Right lobe of liver (tissue), 6 donors: ENCODE measurements around the gene TNRC6C. TPM values are rescaled to one million over a fixed set of nuclear protein-coding genes. Genes with fewer than 3 reads are reported as not detected.
"Not testable (repeated sequence)": the region's sequence is repeated elsewhere in the genome, so short reads cannot be mapped to it uniquely, and the experiment has no call there.

Experiments
- ATAC-seq, 4 donors: fragments of 200-7000 bp; cut with Tn5 transposase; one replicate each; pipeline ENCODE4 v1.9.1; 2020; ENCODE audit warnings: mild to moderate bottlenecking in 4 of 4, moderate library complexity in 4 of 4
- DNase-seq, 3 donors: peaks; one replicate each; pipeline ENCODE4 v3.0.0-alpha.2; 2020
- H3K27ac ChIP-seq, 3 donors: fragments of 200-600 bp; one replicate each; pipeline ENCODE4 v1.8.0; 2022
- H3K27me3 ChIP-seq, 2 donors: fragments of 200-600 bp; one replicate each; pipeline ENCODE4 v1.8.0; 2022
- H3K36me3 ChIP-seq, 4 donors: fragments of 200-600 bp; sonication (generic) in 1 of 4; one replicate each; pipeline versions ENCODE4 v1.5.1 to v1.8.0; 2017 to 2022; ENCODE audit warnings: control low read depth in 1 of 4
- H3K4me1 ChIP-seq, 4 donors: fragments of 200-600 bp; sonication (generic) in 1 of 4; one replicate each; pipeline versions ENCODE4 v1.5.1 to v1.8.0; 2017 to 2022; ENCODE audit warnings: control low read depth in 1 of 4
- H3K4me3 ChIP-seq, 3 donors: fragments of 200-600 bp; one replicate each; pipeline ENCODE4 v1.8.0; 2022
- H3K9me3 ChIP-seq, 4 donors: fragments of 200-600 bp; sonication (generic) in 1 of 4; one replicate each; pipeline versions ENCODE4 v1.5.1 to v1.8.0; 2017 to 2022; ENCODE audit warnings: control low read depth in 1 of 4
- CTCF ChIP-seq, 4 donors: fragments of 200-600 bp in 3 of 4; fragments of 450-650 bp in 1 of 4; IDR thresholded peaks; one replicate each; pipeline versions ENCODE4 v1.5.1 to v1.8.0; 2016 to 2022; ENCODE audit warnings: antibody characterized with exemption in 4 of 4, mild to moderate bottlenecking in 2 of 4
- POLR2A ChIP-seq: fragments of 450-650 bp; IDR thresholded peaks from one replicate; pipeline ENCODE4 v1.6.1; 2017; ENCODE audit warnings: antibody characterized with exemption, mild to moderate bottlenecking
- WGBS: methylation state at CpG from one replicate; pipeline ENCODE4 v1.1.6; 2018; ENCODE audit warnings: low coverage, low lambda C conversion rate; ENCODE audit not compliant: insufficient coverage; ENCODE audit errors: missing lambda C conversion rate; 5-methylcytosine and 5-hydroxymethylcytosine counted together
- intact Hi-C, 2 donors: fragments of 100-400 bp; cut with DNase I; formaldehyde crosslinking; loops; one replicate each; pipeline versions ENCODE4 v1.11.2 to v1.14.1; 2022
- total RNA-seq, 6 experiments: library from RNA; depleted of rRNA in 2 of 6; stranded (reverse); fragments of >200 nt in 2 of 6; fragmentation: NEBNext Ultra II Directional in 3 of 6; extraction: Animal tissue kit (Norgen Biotek cat#: 25700) in 3 of 6; gene quantifications; one replicate each; pipeline versions ENCODE4 v1.1.0 to v1.2.4, GENCODE V29; 2016 to 2023
- donor health status: DM: no; HTN: yes; CAD: no.
- donor health status: DM: no; HTN: no; CAD: no.
- donor health status: DM: no; HTN: no; CAD: no.
- donor health status: DM: no; HTN: yes; CAD: no.
- donor health status: DM: no; HTN: yes; CAD: no.

TNRC6C gene
- total RNA-seq, 6 experiments from 2014 or later, result 1.9 to 10.6 (median 7.7) TPM

DNA sequence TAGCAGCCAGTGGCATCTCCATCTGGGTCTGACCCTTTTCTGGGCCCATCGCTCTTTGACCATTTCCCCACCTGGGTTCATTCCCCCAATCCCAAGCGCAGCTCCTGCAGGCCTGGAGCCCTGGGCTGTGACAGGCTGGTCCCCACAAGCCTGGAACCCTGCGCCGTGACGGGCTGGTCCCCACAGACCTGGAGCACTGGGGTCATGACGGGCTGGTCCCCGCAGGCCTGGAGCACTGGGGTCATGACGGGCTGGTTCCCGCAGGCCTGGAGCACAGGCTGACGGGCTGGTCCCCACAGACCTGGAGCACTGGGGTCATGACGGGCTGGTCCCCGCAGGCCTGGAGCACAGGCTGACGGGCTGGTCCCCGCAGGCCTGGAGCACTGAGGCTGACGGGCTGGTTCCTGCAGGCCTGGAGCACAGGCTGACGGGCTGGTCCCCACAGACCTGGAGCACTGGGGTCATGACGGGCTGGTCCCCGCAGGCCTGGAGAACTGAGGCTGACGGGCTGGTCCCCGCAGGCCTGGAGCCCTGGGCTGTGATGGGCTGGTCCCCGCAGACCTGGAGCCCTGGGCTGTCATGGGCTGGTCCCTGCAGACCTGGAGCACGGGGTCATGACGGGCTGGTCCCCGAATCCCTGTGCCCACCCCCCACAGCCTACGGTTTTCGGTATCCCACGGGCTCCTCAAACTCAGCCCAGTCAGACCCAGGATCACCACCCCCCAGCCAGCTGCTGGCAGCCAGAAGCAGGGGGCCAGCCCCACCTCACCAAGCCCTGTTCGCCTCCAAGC, 153.4 kb downstream of the TNRC6C start:
- DNase-seq (peak in 1 of 3 donors; percentile 57), ATAC-seq (peak in 1 of 4 donors; percentile 7)
- Histone ChIP-seq H3K27me3 (no peaks in the 10 kb centered on the region), H3K27ac (no peak overlapping the region), H3K36me3 (peaks cover 0 to 3% (median 0%) of the 10 kb centered on the region in 4 donors), H3K4me1 (no peaks in the 10 kb centered on the region), H3K9me3 (no peaks in the 10 kb centered on the region), H3K4me3 (no peak overlapping the region)
- no peak for TF ChIP-seq CTCF (IDR thresholded peaks at IDR 0.05)
- TF ChIP-seq POLR2A, result no peak
- intact Hi-C loops, result loop anchor here (5.0 to 10.0 kb wide), 3 partner anchors 55 to 133 kb away; partner anchors contain the start of gene SYNGR2 (in 1 of the 2)
- no CpG with 5 or more reads among the region's 28 CpGs for WGBS

DNA sequence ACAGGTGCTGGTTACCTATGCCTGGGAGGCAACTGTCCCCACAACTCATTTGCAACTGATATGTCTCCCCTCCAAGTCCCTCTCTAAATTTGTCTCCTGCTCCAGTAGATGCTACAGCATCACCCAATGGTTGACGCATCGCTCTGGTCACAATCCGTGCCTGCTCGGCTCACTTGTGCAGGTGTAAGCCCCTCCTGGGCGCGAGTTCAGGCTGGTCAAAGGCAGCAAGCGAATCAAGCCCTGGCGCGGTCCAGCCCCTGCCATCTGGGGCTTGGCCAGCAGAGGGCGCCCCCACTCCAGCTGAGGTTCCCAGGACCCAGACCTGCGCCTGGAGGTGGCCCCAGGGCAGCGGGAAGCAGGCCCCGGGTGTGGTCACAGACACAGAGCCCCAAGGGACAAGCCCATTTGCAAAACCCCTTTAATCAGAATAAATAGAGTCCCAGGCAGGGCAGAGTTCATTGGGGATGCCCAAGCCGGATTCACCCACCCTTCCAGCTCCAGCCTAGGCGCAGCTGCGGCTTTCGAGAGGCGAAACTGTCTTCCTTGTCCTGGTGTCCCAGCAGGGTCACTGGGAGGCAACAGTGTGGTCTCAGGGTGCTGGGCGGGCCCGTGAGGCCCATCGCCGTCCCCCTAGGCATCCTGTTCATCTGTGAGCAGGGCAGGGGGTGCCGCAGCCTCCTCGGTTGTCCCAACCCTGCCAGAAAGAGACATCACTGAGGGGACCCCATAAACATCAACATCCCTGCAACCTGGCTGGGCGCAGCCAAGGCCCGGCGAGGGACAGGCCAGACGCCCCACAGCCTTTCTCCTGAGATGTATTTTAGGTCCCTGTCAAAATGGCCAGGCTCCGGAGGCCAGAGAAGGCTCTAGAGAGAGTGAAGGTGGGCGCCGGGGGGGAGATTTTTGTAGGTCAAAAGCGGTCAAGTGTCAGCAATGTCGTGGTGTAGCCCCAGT, 154.3 kb downstream of the TNRC6C start:
- intact Hi-C loops, result loop anchor here (5.0 to 10.0 kb wide), 3 partner anchors 55 to 132 kb away; partner anchors contain the start of gene SYNGR2 (in 1 of the 2)
- no peaks in the 10 kb centered on the region for H3K27me3 ChIP-seq
- H3K4me1 ChIP-seq, result no peaks in the 10 kb centered on the region
- H3K4me3 ChIP-seq, result no peak overlapping the region
- TF ChIP-seq POLR2A (no peak), CTCF (IDR thresholded peaks at IDR 0.05) (peak; percentile 98 to 100 (median 99))
- 11% methylated on average over 16 of the region's 33 CpGs for WGBS
- H3K9me3 ChIP-seq, result no peaks in the 10 kb centered on the region
- ATAC-seq (peak; percentile 86 to 90 (median 88)), DNase-seq (peak; percentile 79 to 82 (median 80))
- H3K36me3 ChIP-seq, result peaks cover 0 to 3% (median 0%) of the 10 kb centered on the region in 4 donors
- H3K27ac ChIP-seq, result no peak overlapping the region

DNA sequence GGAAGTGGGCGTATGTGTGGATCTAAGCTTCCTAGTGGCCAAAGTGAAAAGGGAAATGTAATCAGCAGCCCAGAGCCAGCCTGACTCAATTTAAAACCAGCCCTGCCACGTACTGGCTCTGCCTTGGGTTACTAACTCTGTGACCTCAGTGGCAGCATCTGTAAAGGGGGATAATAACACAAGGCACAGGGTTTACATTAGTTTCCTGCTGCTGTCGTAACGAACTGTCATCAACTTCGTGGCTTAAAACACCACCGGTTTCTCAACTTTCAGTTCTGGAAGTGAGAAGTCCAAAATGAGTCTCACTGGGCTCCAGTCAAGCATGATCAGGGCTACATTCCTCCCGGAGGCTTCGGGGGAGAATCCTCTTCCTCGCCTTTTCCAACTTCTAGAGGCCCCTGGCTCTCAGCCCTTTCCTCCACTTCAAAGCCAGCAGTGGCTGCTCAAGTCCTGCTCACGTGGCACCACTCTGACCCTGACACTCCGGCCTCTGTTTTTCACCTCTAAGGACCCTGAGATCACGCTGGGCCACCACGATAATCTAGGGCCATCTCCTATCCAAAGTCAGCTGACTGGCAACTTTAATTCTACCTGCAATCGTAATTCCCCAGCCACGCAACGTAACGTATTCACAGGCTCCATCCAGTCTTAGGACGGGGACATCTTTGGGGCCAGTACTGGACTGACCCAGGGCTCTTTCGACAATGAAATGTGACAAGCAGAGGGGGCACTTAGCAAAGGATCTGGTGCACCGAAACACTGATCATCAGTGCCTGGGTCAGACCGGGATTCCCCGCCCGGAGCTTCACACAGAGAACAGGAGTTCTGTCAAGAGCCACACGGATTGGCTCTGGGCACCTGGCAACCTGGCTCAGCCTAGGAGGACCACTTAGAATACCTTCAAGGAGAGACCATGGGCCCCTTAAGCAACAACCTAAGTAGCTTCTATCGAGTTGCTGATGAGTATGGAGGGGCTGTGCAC, 155.6 kb downstream of the TNRC6C start:
- intact Hi-C loops, result loop anchor here (5.0 to 10.0 kb wide), 3 partner anchors 53 to 131 kb away; partner anchors contain the start of gene SYNGR2 (in 1 of the 2)
- Histone ChIP-seq H3K36me3 (peaks cover 0 to 3% (median 0%) of the 10 kb centered on the region in 4 donors), H3K27ac (no peak overlapping the region), H3K27me3 (no peaks in the 10 kb centered on the region), H3K4me1 (no peaks in the 10 kb centered on the region), H3K4me3 (no peak overlapping the region), H3K9me3 (no peaks in the 10 kb centered on the region)
- no peak for TF ChIP-seq POLR2A
- DNase-seq, result no peak
- ATAC-seq, result no peak
- WGBS, result 76% methylated on average over 12 of the region's 25 CpGs

- DNase-seq (peak in 1 of 3 donors; percentile 51), ATAC-seq (no peak)
- H3K4me1 ChIP-seq, result no peaks in the 10 kb centered on the region
- H3K27me3 ChIP-seq, result no peaks in the 10 kb centered on the region
- WGBS, result 65% methylated on average over 13 of the region's 28 CpGs
- no peak overlapping the region for H3K27ac ChIP-seq
- no peak for TF ChIP-seq POLR2A
- TF ChIP-seq CTCF (IDR thresholded peaks at IDR 0.05), result no peak
- no peaks in the 10 kb centered on the region for H3K9me3 ChIP-seq
- no peak overlapping the region for H3K4me3 ChIP-seq
- intact Hi-C loops, result loop anchor here (5.0 to 10.0 kb wide), 4 partner anchors 52 to 132 kb away; partner anchors contain the start of gene SYNGR2 (in 1 of the 2)
- peaks cover 0 to 3% (median 0%) of the 10 kb centered on the region in 4 donors for H3K36me3 ChIP-seq
Measured at GRCh38 chr17:78114831-78115723, 156.6 kb downstream of the TNRC6C start.

- 80% methylated on average over 6 of the region's 18 CpGs for WGBS
- not testable (repeated sequence) for H3K36me3 ChIP-seq, H3K27me3 ChIP-seq, H3K4me3 ChIP-seq, H3K27ac ChIP-seq, H3K9me3 ChIP-seq, H3K4me1 ChIP-seq, ATAC-seq
- DNase-seq, result peak in 1 of 3 donors; percentile 10
- intact Hi-C loops, result loop anchor here (5.0 to 10.0 kb wide), 2 partner anchors 129 to 131 kb away; no protein-coding TSS in a partner anchor
Measured at GRCh38 chr17:78115803-78116202, 157.3 kb downstream of the TNRC6C start.
